HG03575 (cell line): ENCODE measurements around the gene NPTX2.
A peak's percentile ranks its signal among the peaks of the same experiment; 100 is the strongest.

Source experiments
- ATAC-seq: cut with Tn5 transposase; IDR thresholded peaks from one replicate; pipeline ENCODE4 v1.9.1; 2021; ENCODE audit not compliant: unreplicated experiment, insufficient number of reproducible peaks, low FRiP score; ENCODE audit errors: extremely low read depth

NPTX2 gene

GRCh38 chr7:98616381-98617050 is 569 bp upstream of the NPTX2 start:
- no peak for ATAC-seq

- no peak for ATAC-seq
Measured at GRCh38 chr7:98617960-98618418, 904 bp downstream of the NPTX2 start.

GRCh38 chr7:98618786-98619185 is 1.7 kb downstream of the NPTX2 start:
- no peak for ATAC-seq

GRCh38 chr7:98619450-98620321 is 2.6 kb downstream of the NPTX2 start:
- ATAC-seq = no peak

- no peak for ATAC-seq
Measured at GRCh38 chr7:98621573-98622482, 4.7 kb downstream of the NPTX2 start.

- ATAC-seq = no peak
Measured at GRCh38 chr7:98622926-98623325, 5.8 kb downstream of the NPTX2 start.

GRCh38 chr7:98624846-98625420 is 7.8 kb downstream of the NPTX2 start:
- ATAC-seq = no peak

- no peak for ATAC-seq
Measured at GRCh38 chr7:98626460-98627412, 9.7 kb downstream of the NPTX2 start.

GRCh38 chr7:98627413-98627790 is 10.3 kb downstream of the NPTX2 start:
- no peak for ATAC-seq

- no peak for ATAC-seq
Measured at GRCh38 chr7:98628418-98628817, 11.3 kb downstream of the NPTX2 start.

- no peak for ATAC-seq
Measured at GRCh38 chr7:98629001-98629431, 11.9 kb downstream of the NPTX2 start.

GRCh38 chr7:98630149-98630548 is 13.1 kb downstream of the NPTX2 start:
- no peak for ATAC-seq

GRCh38 chr7:98630770-98631169 is 13.7 kb downstream of the NPTX2 start:
- ATAC-seq = no peak

- ATAC-seq = no peak
Measured at GRCh38 chr7:98638853-98639252, 21.8 kb downstream of the NPTX2 start.

- no peak for ATAC-seq
Measured at GRCh38 chr7:98640375-98640774, 23.3 kb downstream of the NPTX2 start.

GRCh38 chr7:98641646-98642500 is 24.8 kb downstream of the NPTX2 start:
- peak; percentile 73 for ATAC-seq
